Activated CD8-positive, alpha-beta memory T cell treated with anti-CD3 and anti-CD28 coated beads, Interleukin-2, amount 50 U/mL, for 1 hour (primary cell): ENCODE measurements around the gene GBX1.

Experiments
- DNase-seq: peaks from one replicate; pipeline ENCODE4 v3.0.0-alpha.2; 2020; ENCODE audit errors: extremely low read depth

GBX1 gene

GRCh38 chr7:151114151-151115090, 53.1 kb downstream of the GBX1 start:
- DNase-seq = no peak

GRCh38 chr7:151113344-151114150, 53.9 kb downstream of the GBX1 start:
- no peak for DNase-seq

GRCh38 chr7:151110941-151111645, 56.4 kb downstream of the GBX1 start:
- peak; percentile 27 for DNase-seq

GRCh38 chr7:151110236-151110940, 57.1 kb downstream of the GBX1 start:
- DNase-seq = no peak

DNA sequence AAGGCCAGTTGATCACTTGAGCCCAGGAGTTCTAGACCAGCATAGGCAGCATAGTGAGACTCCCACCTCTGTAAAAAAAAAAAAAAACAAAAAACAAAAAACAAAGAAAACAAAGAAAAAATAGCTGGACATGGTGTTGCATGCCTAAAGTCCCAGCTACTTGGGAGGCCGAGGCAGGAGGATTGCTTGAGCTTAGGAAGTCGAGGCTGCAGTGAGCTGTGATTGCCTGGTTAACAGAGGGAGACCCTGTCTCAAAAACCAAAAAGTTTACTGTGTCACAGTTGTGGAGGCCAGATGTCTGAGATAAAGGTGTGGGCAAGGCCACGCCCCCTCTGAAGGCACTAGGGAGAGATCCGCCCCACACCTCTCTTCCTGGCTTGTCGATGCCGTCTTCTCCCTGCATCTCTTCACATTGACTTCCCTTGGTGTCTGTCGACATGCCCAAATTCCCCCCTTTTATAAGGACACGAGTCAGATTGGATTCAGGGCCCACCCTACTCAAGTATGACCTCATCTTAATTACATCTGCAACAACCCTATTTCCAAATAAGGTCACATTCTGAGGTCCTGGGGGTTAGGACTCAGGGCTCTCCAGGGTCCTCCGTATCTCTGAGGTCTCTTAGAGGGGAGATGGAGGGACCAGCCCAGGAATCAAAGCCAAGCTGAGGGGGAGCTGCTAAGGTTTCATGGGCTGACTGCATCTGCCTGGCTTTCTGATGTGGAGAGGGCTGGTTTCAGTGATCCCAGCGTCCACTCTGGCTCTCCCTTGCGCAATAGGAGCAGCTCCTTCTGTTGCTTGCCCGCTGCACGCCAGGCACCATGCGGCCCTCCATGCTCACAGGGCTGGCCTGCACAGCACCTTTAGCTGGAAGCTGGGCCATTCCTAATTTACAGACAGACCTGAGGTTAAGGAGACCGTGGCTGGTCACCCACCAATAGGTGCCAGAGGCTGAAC, 58.1 kb downstream of the GBX1 start:
- DNase-seq = no peak

DNA sequence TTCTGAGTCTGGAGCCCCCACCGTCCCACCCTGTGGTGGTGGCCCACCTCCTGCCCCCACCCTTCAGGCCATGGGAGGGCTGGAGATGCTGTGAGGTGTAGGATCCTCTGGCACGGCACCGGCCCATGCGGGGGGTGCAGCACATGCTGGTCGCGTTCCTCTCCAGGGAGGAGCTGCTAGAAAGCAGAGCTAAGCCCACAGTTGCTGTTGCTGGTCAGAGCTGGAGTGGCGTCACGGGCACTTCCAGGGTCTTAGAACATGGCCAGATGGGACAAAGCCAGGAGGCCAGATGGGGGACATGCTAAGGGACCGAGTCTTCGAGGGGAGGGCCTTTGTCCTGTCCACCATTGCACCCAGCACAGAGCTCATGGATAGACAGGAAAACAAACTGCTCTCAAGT, 59.6 kb downstream of the GBX1 start:
- DNase-seq = no peak

GRCh38 chr7:151104411-151105235, 62.9 kb downstream of the GBX1 start:
- no peak for DNase-seq

DNA sequence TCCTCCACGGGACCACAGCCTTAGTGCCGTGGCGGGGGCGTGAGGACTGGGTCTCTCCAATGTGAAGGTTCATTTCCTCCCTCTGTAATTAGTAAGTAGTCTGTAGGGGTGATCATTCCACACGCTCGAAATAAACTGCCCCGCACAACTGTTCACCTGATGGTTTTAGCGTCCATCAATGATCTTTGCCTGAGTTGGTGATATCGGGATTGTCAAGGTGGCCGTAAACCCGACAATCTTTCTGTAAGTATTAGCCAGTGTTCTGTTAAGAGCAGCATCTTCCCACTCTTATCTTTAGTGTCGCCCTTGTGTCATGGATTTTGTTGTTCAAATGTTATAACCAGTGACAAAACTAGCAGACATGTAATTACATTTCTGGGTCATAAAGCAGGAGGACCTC, 63.5 kb downstream of the GBX1 start:
- DNase-seq = no peak

- no peak for DNase-seq
Observed at GRCh38 chr7:151102991-151103390, 64.5 kb downstream of the GBX1 start.

- no peak for DNase-seq
Observed at GRCh38 chr7:151101621-151102396, 65.7 kb downstream of the GBX1 start.

DNA sequence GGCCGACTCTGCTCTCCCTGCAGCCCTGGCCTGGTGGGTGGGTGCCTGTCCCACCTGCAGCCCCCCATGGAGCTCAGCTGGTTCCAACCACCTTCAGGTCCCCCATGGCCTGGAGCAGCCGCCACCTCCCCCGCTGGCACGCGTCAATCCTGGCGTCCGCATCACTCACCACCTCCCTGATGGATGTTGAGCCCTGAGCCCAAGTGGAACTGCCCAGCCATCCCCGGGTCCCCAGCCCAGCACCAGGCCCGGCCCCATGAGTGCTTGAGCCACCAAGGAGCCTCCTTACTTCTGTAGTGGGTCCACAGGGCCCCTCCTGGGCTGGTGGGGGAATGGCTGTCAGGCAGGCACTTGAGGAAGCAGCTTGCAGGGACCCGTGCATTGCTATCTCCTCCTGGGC, 66.6 kb downstream of the GBX1 start:
- DNase-seq = no peak

- no peak for DNase-seq
Observed at GRCh38 chr7:151099486-151100211, 67.8 kb downstream of the GBX1 start.
